ENCODE results near the gene ZNF729.
A peak's percentile ranks its signal among the peaks of the same experiment; 100 is the strongest.

ZNF729 gene

DNA sequence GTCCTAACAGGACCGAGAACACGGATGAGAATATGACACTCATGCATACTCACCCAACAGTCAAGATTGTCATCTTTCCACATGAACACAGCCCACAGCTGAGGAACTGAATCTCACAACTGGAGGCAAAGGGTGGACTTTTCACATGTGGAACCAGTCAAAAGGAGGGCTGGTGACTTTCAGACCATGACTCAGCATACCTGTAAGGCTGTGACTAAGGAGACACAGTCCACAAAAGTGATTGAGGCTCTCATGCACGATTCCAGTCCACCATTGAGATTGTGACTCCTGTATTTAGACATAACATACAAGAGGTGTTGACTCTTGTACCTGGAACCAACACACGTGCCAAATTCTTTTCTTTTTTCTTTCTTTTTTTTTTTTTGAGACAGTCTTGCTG is 40.0 kb downstream of the ZNF729 start:
- DNase-seq (ENCODE audit: low spot score), result peak; percentile 7
- Histone ChIP-seq H3K27ac (no peak overlapping the region), H3K4me3 (no peak overlapping the region)
- TF ChIP-seq, protein P1, sequence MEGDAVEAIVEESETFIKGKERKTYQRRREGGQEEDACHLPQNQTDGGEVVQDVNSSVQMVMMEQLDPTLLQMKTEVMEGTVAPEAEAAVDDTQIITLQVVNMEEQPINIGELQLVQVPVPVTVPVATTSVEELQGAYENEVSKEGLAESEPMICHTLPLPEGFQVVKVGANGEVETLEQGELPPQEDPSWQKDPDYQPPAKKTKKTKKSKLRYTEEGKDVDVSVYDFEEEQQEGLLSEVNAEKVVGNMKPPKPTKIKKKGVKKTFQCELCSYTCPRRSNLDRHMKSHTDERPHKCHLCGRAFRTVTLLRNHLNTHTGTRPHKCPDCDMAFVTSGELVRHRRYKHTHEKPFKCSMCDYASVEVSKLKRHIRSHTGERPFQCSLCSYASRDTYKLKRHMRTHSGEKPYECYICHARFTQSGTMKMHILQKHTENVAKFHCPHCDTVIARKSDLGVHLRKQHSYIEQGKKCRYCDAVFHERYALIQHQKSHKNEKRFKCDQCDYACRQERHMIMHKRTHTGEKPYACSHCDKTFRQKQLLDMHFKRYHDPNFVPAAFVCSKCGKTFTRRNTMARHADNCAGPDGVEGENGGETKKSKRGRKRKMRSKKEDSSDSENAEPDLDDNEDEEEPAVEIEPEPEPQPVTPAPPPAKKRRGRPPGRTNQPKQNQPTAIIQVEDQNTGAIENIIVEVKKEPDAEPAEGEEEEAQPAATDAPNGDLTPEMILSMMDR (IDR thresholded peaks at IDR 0.05), result no peak

DNA sequence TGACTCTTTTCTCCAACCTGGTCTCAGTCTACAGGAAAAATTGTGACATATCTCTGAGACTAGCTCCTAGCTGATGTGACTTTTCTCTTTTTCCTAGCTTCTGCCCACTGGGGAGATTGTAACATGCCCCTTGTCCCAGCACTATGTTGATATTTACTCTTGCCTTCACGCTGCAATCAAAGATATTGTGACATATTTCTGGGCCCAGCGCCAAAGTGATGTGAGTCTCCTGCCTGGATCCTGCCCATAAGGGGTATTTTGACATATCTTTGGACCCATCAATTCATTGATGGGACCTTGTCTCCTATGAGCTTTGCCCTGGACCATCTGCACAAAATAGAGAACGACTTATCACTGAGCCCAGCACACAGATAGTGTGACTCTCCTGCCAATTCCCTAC is 41.1 kb downstream of the ZNF729 start:
- Histone ChIP-seq H3K27ac (no peak overlapping the region), H3K4me3 (no peak overlapping the region)
- TF ChIP-seq, protein P1 (IDR thresholded peaks at IDR 0.05), result no peak
- DNase-seq (ENCODE audit: low spot score), result peak; percentile 1

DNA sequence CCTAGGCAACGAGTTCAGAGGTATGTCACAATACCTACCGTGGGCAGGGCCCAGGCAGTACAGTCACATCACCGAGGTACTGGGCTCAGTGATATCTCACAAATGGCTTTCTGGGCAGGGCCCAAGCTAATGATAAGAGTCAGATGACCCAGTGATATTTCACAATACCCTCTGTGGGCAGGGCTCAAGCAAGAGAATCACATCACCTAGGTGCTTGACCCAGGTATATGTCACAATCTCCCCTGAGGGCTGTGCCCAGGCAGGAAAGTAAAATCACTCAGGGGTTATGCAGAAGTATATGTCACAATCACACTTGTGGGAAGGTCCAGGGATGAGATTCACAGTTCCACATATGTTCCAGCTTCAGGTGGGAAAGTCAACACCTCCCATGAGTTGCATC is 45.3 kb downstream of the ZNF729 start:
- no peak overlapping the region for H3K4me3 ChIP-seq
- peak; percentile 8 for DNase-seq (ENCODE audit: low spot score)
- TF ChIP-seq, protein P1 (IDR thresholded peaks at IDR 0.05), result no peak
- H3K27ac ChIP-seq, result no peak overlapping the region

DNA sequence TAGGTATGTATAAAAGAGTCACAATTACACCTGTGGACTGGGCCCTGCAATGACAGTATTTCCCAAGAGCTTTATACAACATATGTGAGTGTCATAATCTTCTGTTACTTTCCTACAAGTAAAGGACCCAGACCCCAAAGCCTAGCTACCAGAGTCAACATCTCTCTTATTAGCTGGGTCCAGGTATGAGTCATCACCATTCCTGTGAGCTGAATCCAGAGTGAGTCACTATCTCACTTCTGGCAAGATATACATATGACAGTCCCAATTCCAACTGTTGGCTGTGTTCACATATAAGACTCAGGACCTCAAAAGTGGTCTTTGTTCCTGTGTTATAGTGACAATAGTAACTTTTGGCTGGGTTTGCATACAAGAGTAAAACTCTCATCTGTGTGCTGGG is 46.7 kb downstream of the ZNF729 start:
- H3K4me3 ChIP-seq, result no peak overlapping the region
- TF ChIP-seq, protein P1 (IDR thresholded peaks at IDR 0.05), result no peak
- no peak overlapping the region for H3K27ac ChIP-seq
- DNase-seq (ENCODE audit: low spot score), result no peak

DNA sequence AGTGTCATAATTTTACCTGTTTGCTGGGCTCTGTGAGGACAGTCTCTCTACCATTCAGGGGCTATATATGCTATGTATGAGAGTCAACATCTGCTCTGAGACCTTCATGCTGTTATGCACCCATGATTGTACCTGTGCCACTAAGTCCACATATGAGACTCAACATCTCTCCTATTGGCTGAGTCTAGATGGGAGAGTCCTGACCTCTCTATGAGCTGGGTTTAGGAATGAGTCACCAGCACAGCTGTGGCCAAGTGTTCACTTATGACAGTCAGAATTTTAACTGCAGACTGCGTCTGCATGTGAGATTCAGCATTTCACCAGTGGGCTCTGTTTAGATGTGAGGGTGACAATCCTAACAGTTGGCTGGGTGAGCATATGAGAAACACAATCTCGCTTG is 49.5 kb downstream of the ZNF729 start:
- Histone ChIP-seq H3K27ac (no peak overlapping the region), H3K4me3 (no peak overlapping the region)
- DNase-seq (ENCODE audit: low spot score), result peak; percentile 38
- TF ChIP-seq, protein P1 (IDR thresholded peaks at IDR 0.05), result no peak

DNA sequence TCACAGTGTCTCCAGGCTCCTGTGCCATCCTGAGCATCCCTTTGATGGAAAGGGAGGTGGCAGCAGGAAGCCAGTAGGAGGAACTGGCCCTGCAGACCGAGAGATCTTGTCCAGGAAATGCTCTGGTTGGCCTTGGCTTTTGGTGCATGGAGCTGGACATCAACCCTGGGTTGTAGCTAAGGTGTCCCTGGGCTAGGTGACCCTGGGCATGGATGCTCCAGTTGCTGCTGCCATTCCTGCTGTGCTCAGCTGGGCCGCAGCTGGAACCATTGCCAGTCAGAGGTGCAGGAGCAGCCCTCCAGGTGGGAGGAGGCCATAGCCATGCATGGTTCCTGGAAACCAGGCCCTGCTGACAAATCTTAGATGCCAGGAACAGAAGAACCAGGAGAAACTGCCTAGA is 68.4 kb downstream of the ZNF729 start:
- Histone ChIP-seq H3K27ac (no peak overlapping the region), H3K4me3 (no peak overlapping the region)
- DNase-seq (ENCODE audit: low spot score), result no peak
- TF ChIP-seq, protein P1 (IDR thresholded peaks at IDR 0.05), result no peak
